ENCODE results near the gene PCNT.

PCNT gene

DNA sequence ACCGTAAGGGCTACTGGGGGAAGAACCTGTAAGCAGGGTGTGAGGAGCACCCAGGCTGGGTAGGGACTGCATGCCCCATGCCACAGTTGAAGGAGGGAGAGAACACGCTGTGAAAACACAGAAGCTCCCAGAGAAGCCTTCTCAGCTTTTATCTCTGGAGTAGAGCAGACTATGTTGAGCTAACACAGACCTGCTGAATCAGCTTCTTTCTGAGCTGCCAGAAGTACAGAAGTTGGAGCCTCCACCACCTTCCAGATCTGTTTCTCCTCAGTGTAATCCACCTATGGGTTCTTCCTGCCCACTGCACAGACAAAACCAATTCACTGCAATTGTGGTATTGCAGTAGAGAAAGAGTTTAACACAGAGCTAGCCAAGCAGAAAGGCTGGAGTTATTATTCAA, 32.4 kb upstream of the PCNT start:
- H3K9ac ChIP-seq (ENCODE audit: low read length): no peak overlapping the region
- H3K9me2 ChIP-seq (replicated peaks; ENCODE audit: insufficient read depth, low read length): no peaks in the 10 kb centered on the region
- peaks cover 15% of the 10 kb centered on the region; the same call in 1 of the 2 replicates for H3F3A ChIP-seq (ENCODE audit: insufficient read depth)
- H3K27ac ChIP-seq (ENCODE audit: low read depth, low read length): no peak overlapping the region
- no peak overlapping the region for H3K4me2 ChIP-seq (ENCODE audit: low read depth, low read length, poor library complexity, severe bottlenecking)
- no peaks in the 10 kb centered on the region for H4K20me1 ChIP-seq (ENCODE audit: low read depth, low read length)
- H3K4me3 ChIP-seq (ENCODE audit: insufficient read depth, low read length, poor library complexity, severe bottlenecking): no peak overlapping the region
- 0 out of 2 replicates have a peak, but pooled peaks cover 7% of the 10 kb centered on the region for H3K36me3 ChIP-seq (ENCODE audit: low read length)
- TF ChIP-seq EZH2phosphoT487 (conservative IDR thresholded peaks at IDR 0.05; ENCODE audit: low read length): no peak
- TF ChIP-seq, protein P1, sequence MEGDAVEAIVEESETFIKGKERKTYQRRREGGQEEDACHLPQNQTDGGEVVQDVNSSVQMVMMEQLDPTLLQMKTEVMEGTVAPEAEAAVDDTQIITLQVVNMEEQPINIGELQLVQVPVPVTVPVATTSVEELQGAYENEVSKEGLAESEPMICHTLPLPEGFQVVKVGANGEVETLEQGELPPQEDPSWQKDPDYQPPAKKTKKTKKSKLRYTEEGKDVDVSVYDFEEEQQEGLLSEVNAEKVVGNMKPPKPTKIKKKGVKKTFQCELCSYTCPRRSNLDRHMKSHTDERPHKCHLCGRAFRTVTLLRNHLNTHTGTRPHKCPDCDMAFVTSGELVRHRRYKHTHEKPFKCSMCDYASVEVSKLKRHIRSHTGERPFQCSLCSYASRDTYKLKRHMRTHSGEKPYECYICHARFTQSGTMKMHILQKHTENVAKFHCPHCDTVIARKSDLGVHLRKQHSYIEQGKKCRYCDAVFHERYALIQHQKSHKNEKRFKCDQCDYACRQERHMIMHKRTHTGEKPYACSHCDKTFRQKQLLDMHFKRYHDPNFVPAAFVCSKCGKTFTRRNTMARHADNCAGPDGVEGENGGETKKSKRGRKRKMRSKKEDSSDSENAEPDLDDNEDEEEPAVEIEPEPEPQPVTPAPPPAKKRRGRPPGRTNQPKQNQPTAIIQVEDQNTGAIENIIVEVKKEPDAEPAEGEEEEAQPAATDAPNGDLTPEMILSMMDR (IDR thresholded peaks at IDR 0.05; ENCODE audit: insufficient read depth, low read length, poor library complexity, severe bottlenecking): no peak
- H3K9me3 ChIP-seq (ENCODE audit: insufficient read depth, low read length): no peaks in the 10 kb centered on the region
- no peak overlapping the region for H2AFZ ChIP-seq (ENCODE audit: low read depth, low read length, severe bottlenecking)
- peaks cover 28% of the 10 kb centered on the region for H3K79me2 ChIP-seq (ENCODE audit: insufficient read depth, low read length)
- H3K27me3 ChIP-seq (ENCODE audit: low read length): no peaks in the 10 kb centered on the region

DNA sequence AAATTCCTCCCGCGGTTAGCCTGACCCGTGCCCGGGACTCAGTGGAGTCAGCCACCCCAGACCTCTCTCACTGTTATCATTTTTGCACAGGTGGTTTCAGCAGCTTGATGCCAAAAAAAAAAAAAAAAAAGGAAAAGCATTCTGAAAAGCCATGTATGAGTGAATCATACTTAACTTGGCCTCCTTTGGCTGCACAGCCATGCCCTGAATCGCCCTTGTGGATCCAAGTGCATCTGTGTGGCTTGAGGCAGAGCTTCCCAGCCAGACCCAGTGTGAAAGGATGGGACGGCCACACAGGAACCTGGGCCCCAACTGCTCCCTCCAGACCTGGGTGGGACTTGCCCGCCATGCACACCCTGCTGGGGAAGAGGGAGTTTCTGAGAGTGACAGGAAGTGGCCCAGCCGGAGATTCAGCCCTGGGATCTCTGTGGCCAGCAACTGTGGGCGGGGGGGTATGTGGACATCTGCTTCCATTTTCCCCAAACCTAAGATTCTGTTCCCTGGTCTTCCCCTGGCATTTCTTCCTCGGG, 29.2 kb upstream of the PCNT start:
- no peaks in the 10 kb centered on the region for H3K27me3 ChIP-seq (ENCODE audit: low read length)
- H3K4me3 ChIP-seq (ENCODE audit: insufficient read depth, low read length, poor library complexity, severe bottlenecking): no peak overlapping the region
- no peaks in the 10 kb centered on the region for H3K9me3 ChIP-seq (ENCODE audit: insufficient read depth, low read length)
- H3K79me2 ChIP-seq (ENCODE audit: insufficient read depth, low read length): peaks cover 5% of the 10 kb centered on the region
- no peak overlapping the region for H3K4me2 ChIP-seq (ENCODE audit: low read depth, low read length, poor library complexity, severe bottlenecking)
- H2AFZ ChIP-seq (ENCODE audit: low read depth, low read length, severe bottlenecking): no peak overlapping the region
- 0 out of 2 replicates have a peak, but pooled peaks cover 7% of the 10 kb centered on the region for H3K36me3 ChIP-seq (ENCODE audit: low read length)
- H3K9ac ChIP-seq (ENCODE audit: low read length): no peak overlapping the region
- TF ChIP-seq EZH2phosphoT487 (conservative IDR thresholded peaks at IDR 0.05; ENCODE audit: low read length): no peak
- TF ChIP-seq, protein P1 (IDR thresholded peaks at IDR 0.05; ENCODE audit: insufficient read depth, low read length, poor library complexity, severe bottlenecking): no peak
- H3K27ac ChIP-seq (ENCODE audit: low read depth, low read length): no peak overlapping the region
- no peaks in the 10 kb centered on the region for H3F3A ChIP-seq (ENCODE audit: insufficient read depth)
- H3K9me2 ChIP-seq (replicated peaks; ENCODE audit: insufficient read depth, low read length): no peaks in the 10 kb centered on the region
- no peaks in the 10 kb centered on the region for H4K20me1 ChIP-seq (ENCODE audit: low read depth, low read length)

DNA sequence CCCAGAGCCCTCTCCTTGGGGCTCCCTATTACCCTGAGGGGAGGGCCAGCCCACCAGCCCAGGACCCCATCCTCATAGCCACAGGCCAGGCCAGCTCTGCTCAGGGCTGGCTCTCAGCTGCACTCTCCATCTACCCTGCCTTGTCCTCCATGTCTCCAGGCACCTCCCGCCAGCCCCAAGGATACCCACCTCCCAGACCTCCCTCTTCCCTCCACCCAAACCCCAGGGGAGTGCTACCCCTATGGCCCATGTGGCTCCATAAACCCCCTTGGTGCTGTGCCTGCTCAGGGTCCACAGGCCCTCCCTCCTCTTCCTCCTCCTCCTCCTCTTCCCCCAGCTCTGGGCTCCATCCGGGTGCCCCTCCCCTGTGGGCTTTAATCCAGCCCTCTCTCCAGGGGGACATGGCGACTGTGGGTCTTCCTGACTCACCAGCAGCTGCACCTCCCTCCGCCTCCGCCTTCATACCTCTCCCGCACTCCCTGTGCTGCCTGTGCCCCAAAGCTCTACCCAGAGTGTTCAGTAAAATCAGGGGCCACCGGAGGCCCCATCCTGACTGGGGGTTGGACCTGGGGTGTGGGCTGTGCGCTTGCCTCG, 28.7 kb upstream of the PCNT start:
- Histone ChIP-seq H3K4me2 (ENCODE audit: low read depth, low read length, poor library complexity, severe bottlenecking) (no peak overlapping the region), H3K4me3 (ENCODE audit: insufficient read depth, low read length, poor library complexity, severe bottlenecking) (no peak overlapping the region), H3K27ac (ENCODE audit: low read depth, low read length) (no peak overlapping the region)

More for the DNA sequence above, 28.7 kb upstream of the PCNT start:
- TF ChIP-seq, protein P1 (IDR thresholded peaks at IDR 0.05; ENCODE audit: insufficient read depth, low read length, poor library complexity, severe bottlenecking): no peak
- no peak for TF ChIP-seq EZH2phosphoT487 (conservative IDR thresholded peaks at IDR 0.05; ENCODE audit: low read length)
- no peaks in the 10 kb centered on the region for H3K27me3 ChIP-seq (ENCODE audit: low read length)
- H3K9me2 ChIP-seq (replicated peaks; ENCODE audit: insufficient read depth, low read length): no peaks in the 10 kb centered on the region
- no peaks in the 10 kb centered on the region for H3K9me3 ChIP-seq (ENCODE audit: insufficient read depth, low read length)
- no peak overlapping the region for H3K9ac ChIP-seq (ENCODE audit: low read length)
- 0 out of 2 replicates have a peak, but pooled peaks cover 7% of the 10 kb centered on the region for H3K36me3 ChIP-seq (ENCODE audit: low read length)
- H3K79me2 ChIP-seq (ENCODE audit: insufficient read depth, low read length): no peaks in the 10 kb centered on the region
- H3F3A ChIP-seq (ENCODE audit: insufficient read depth): no peaks in the 10 kb centered on the region
- H2AFZ ChIP-seq (ENCODE audit: low read depth, low read length, severe bottlenecking): no peak overlapping the region
- no peaks in the 10 kb centered on the region for H4K20me1 ChIP-seq (ENCODE audit: low read depth, low read length)

Measured in SU-DHL-6 (cell line).